HepG2 (cell line): ENCODE results near the gene SEC31A. TPM values are rescaled to one million over a fixed set of nuclear protein-coding genes. Genes with fewer than 3 reads are reported as not detected.
"Not testable (repeated sequence)": the region's sequence is repeated elsewhere in the genome, so short reads cannot be mapped to it uniquely, and the experiment has no call there.

Experiments used
- ATAC-seq: fragments of 200-7000 bp; cut with Tn5 transposase; 3 replicates; pipeline ENCODE4 v1.9.1; 2020; ENCODE audit warnings: mild to moderate bottlenecking, moderate library complexity
- BruUV-seq: library from RNA; stranded (reverse); fragments of 400-500 nt; replicated peaks from 2 replicates; lab custom pipeline; 2021; lab: Mats Ljungman, UMichigan
- CTCF ChIA-PET: fragments of 300-600 bp; formaldehyde crosslinking; extraction: SDS; loops from one replicate; lab custom pipeline; 2021; ENCODE audit warnings: low total read pairs, inconsistent platforms, low intra/inter-chr PET ratio; lab: Yijun Ruan, JAX
- POLR2A ChIA-PET: fragments of 350-600 bp; sonication (Branson Sonifier 250); formaldehyde crosslinking; loops from one replicate; lab custom pipeline; 2020; ENCODE audit warnings: antibody characterized with exemption, inconsistent platforms; lab: Yijun Ruan, JAX
- DNase-seq: peaks from one replicate; pipeline ENCODE4 v3.0.0-alpha.2; 2015; ENCODE audit warnings: low spot score
- FAIRE-seq: peaks from 3 replicates; lab custom pipeline; 2011; peaks lifted over from hg19 to GRCh38; lab: Jason Lieb, UNC
- H2AFZ ChIP-seq: one replicate; pipeline ENCODE4 v1.6.1; 2011; ENCODE audit warnings: low read length, inconsistent platforms
- H3K27ac ChIP-seq: fragments of 300-600 bp; 3 replicates; pipeline ENCODE4 v1.8.0; 2011; ENCODE audit warnings: mixed run types, mild to moderate bottlenecking, mixed read lengths, low read length, inconsistent platforms; ENCODE audit not compliant: insufficient read depth; ENCODE audit errors: extremely low read length
- H3K27me3 ChIP-seq, 2 experiments: fragments of 200-600 bp in 1 of 2; 2 replicates in 1 of 2; 3 replicates in 1 of 2; pipeline versions ENCODE4 v1.6.0 to v1.8.0; 2011; ENCODE audit warnings: low read length in 2 of 2, mild to moderate bottlenecking in 2 of 2, moderate library complexity in 2 of 2, inconsistent platforms in 1 of 2; ENCODE audit not compliant: insufficient read depth in 2 of 2, control insufficient read depth in 1 of 2
- H3K36me3 ChIP-seq, 2 experiments: fragments of 200-600 bp in 1 of 2; replicated peaks in 1 of 2; 2 replicates in 1 of 2; 3 replicates in 1 of 2; pipeline versions ENCODE4 v1.5.1 to v1.8.0; 2011; ENCODE audit warnings: low read length in 2 of 2, inconsistent platforms in 1 of 2; ENCODE audit not compliant: insufficient read depth in 2 of 2, control insufficient read depth in 1 of 2
- H3K4me1 ChIP-seq: 2 replicates; pipeline ENCODE4 v1.5.1; 2012; ENCODE audit warnings: low read length, inconsistent platforms; ENCODE audit not compliant: insufficient read depth
- H3K4me2 ChIP-seq: 2 replicates; pipeline ENCODE4 v1.6.0; 2011; ENCODE audit warnings: low read depth, low read length, inconsistent platforms
- H3K4me3 ChIP-seq, 3 experiments: fragments of 200-600 bp in 1 of 3; sonication (generic), shearing (Covaris generic) in 1 of 3; replicated peaks in 1 of 3; 2 replicates each; pipeline ENCODE4 v1.5.1; 2011 to 2016; ENCODE audit warnings: low read length in 3 of 3, inconsistent platforms in 2 of 3, low read depth in 2 of 3, mild to moderate bottlenecking in 2 of 3, control low read depth in 1 of 3, mixed read lengths in 1 of 3; ENCODE audit not compliant: insufficient read depth in 1 of 3
- H3K79me2 ChIP-seq: one replicate; pipeline ENCODE4 v1.6.1; 2011; ENCODE audit warnings: low read length, inconsistent platforms; ENCODE audit not compliant: insufficient read depth
- H3K9ac ChIP-seq: 2 replicates; pipeline ENCODE4 v1.6.0; 2011; ENCODE audit warnings: mild to moderate bottlenecking, low read depth, low read length, inconsistent platforms; ENCODE audit not compliant: insufficient read depth
- H3K9me3 ChIP-seq: 2 replicates; pipeline ENCODE4 v1.5.1; 2012; ENCODE audit warnings: mild to moderate bottlenecking, low read length
- H4K20me1 ChIP-seq: 2 replicates; pipeline ENCODE4 v1.6.0; 2011; ENCODE audit warnings: inconsistent platforms, mild to moderate bottlenecking, low read length, moderate library complexity; ENCODE audit not compliant: insufficient read depth
- FOXA1 ChIP-seq, 2 experiments: fragments of 450-650 bp in 1 of 2; sonication (generic) in 1 of 2; formaldehyde crosslinking in 1 of 2; IDR thresholded peaks; 2 replicates each; pipeline versions ENCODE4 v1.4.0 to v1.6.1; 2016 to 2020; ENCODE audit warnings: missing genetic modification reagents in 1 of 2
- NAIF1 ChIP-seq: sonication (generic); formaldehyde crosslinking; IDR thresholded peaks from 2 replicates; pipeline ENCODE4 v1.5.0; 2020; ENCODE audit warnings: mild to moderate bottlenecking, missing genetic modification reagents, borderline replicate concordance
- NR2C2 ChIP-seq: sonication (generic); formaldehyde crosslinking; IDR thresholded peaks from 2 replicates; pipeline ENCODE4 v1.4.0; 2020; ENCODE audit warnings: missing genetic modification reagents, mild to moderate bottlenecking, moderate library complexity, borderline replicate concordance
- POLR2AphosphoS2 ChIP-seq: IDR thresholded peaks from 2 replicates; pipeline ENCODE4 v1.6.1; 2011; ENCODE audit warnings: low read depth, low read length, improper control_type of control experiment
- POLR2AphosphoS5 ChIP-seq: IDR thresholded peaks from 2 replicates; pipeline ENCODE4 v1.6.1; 2012; ENCODE audit warnings: low read depth, low read length
- RBM22 ChIP-seq: fragments of 200-400 bp; formaldehyde crosslinking; optimal IDR thresholded peaks from 2 replicates; pipeline ENCODE3; 2017; ENCODE audit warnings: mild to moderate bottlenecking, low read length, moderate library complexity
- SIX4 ChIP-seq: sonication (generic); formaldehyde crosslinking; IDR thresholded peaks from 2 replicates; pipeline ENCODE4 v1.4.0; 2020; ENCODE audit warnings: missing genetic modification reagents
- ZNF878 ChIP-seq: sonication (generic); formaldehyde crosslinking; IDR thresholded peaks from 2 replicates; pipeline ENCODE4 v1.8.1; 2023; ENCODE audit warnings: mild to moderate bottlenecking, missing genetic modification reagents, moderate library complexity
- WGBS: methylation state at CpG from one replicate; pipeline ENCODE4 v1.1.6; 2017; ENCODE audit warnings: low lambda C conversion rate; 5-methylcytosine and 5-hydroxymethylcytosine counted together
- in situ Hi-C: cut with HindIII; loops from 2 replicates; pipeline ENCODE4 v1.10.0; 2017; ENCODE audit warnings: low pct_unique_long_range_greater_than_20kb; ENCODE audit not compliant: extremely low pct_ligation_motif_present
- intact Hi-C: fragments of 100-400 bp; cut with micrococcal nuclease; formaldehyde crosslinking; loops from one replicate; pipeline ENCODE4 v1.10.0; 2022; ENCODE audit not compliant: unreplicated experiment
- polyA plus RNA-seq, 8 experiments: library from polyadenylated mRNA; depleted of rRNA in 3 of 8; stranded (reverse) in 7 of 8; unstranded in 1 of 8; fragments of >200 nt; fragmentation: Illumina TruSeq in 4 of 8; extraction: Trizol in 4 of 8; gene quantifications; 2 replicates each; pipeline versions ENCODE4 v1.2.1 to v1.2.3, GENCODE V29; 2011 to 2016; ENCODE audit warnings: low read depth in 4 of 8, missing spikeins in 1 of 8, mixed read lengths in 1 of 8; ENCODE audit not compliant: insufficient read depth in 1 of 8
- total RNA-seq, 5 experiments: library from RNA; depleted of rRNA; stranded (reverse); fragments of >200 nt; fragmentation: Illumina TruSeq; extraction: Trizol; gene quantifications; 2 replicates each; pipeline ENCODE4 v1.2.3, GENCODE V29; 2016; ENCODE audit warnings: low read depth in 1 of 5

The SEC31A gene
- total and polyA plus RNA-seq, 2 of the 13 experiments (the other 11 are each of a cell fraction or from before 2014, with no cell fraction given), result 231 to 435 TPM

- no peaks in the 10 kb centered on the region; the same call in 1 of the 2 replicates for H4K20me1 ChIP-seq
- FAIRE-seq (no peak), DNase-seq (no peak)
- CTCF ChIA-PET, result no interaction called here
- intact Hi-C loops (no loop called here), in situ Hi-C loops (no loop called here)
- peaks cover 12 to 51% of the 10 kb centered on the region in 2 experiments for H3K36me3 ChIP-seq
- H3K79me2 ChIP-seq, result no peaks in the 10 kb centered on the region
- no peaks in the 10 kb centered on the region for H3K27me3 ChIP-seq
- 97% methylated on average over 2 of the region's 2 CpGs for WGBS
- H3K9me3 ChIP-seq, result no peaks in the 10 kb centered on the region
- POLR2A ChIA-PET, result no interaction called here
- no peak overlapping the region for H2AFZ ChIP-seq
- BruUV-seq, result no TSS peak
- TF ChIP-seq ZNF878 (CRISPR knock-in tag) (no peak), NAIF1 (CRISPR knock-in tag) (no peak), NR2C2 (no peak), FOXA1 (IDR thresholded peaks at IDR 0.05) (no peak), FOXA1 (CRISPR knock-in tag; IDR thresholded peaks at IDR 0.05) (no peak), POLR2AphosphoS2 (0 out of 2 replicates have a peak, but pooled peaks have one; percentile 55), SIX4 (CRISPR knock-in tag) (no peak)
- TF ChIP-seq, all 625 proteins: peak for 1
- Histone ChIP-seq H3K4me2 (no peak overlapping the region), H3K4me1 (no peaks in the 10 kb centered on the region), H3K9ac (no peak overlapping the region), H3K4me3 (no peak overlapping the region), H3K27ac (no peak overlapping the region)
- ATAC-seq, result no peak
Measured at GRCh38 chr4:82818664-82819662, 72.0 kb downstream of the SEC31A start.

DNA sequence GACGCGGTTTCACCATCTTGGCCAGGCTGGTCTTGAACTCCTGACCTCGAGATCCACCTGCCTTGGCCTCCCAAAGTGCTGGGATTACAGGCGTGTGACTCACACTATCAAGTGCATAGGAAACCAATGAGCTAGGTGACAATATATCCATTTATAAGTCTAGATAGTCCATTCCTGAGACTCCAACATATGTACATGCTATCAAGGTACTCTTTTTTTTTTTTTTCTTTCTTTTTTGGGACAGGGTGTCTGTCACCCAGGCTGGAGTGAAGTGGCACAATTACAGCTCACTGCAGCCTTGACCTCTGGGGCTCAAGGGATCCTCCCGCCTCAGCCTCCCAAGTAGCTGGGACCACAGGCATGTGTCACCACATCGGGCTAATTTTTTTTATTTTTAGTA, 74.1 kb downstream of the SEC31A start:
- not testable (repeated sequence) for ATAC-seq

More for the DNA sequence above, 74.1 kb downstream of the SEC31A start:
- H3K4me1 ChIP-seq, intact Hi-C loops, H3K27ac ChIP-seq, H3K4me2 ChIP-seq, H3K79me2 ChIP-seq, CTCF ChIA-PET, BruUV-seq, FAIRE-seq, H3K4me3 ChIP-seq, H4K20me1 ChIP-seq, H3K9me3 ChIP-seq, H3K27me3 ChIP-seq, POLR2A ChIA-PET, DNase-seq, H2AFZ ChIP-seq, in situ Hi-C loops, H3K9ac ChIP-seq: not testable (repeated sequence)
- WGBS, result 94% methylated on average over 6 of the region's 6 CpGs
- H3K36me3 ChIP-seq, result peaks cover 5 to 33% of the 10 kb centered on the region in 2 experiments
- peak; percentile 12; the same call in 1 of the 2 replicates for TF ChIP-seq POLR2AphosphoS5
- TF ChIP-seq RBM22, result peak; percentile 70
